HepG2 (cell line): ENCODE measurements around the gene ECPAS. TPM values are rescaled to one million over a fixed set of nuclear protein-coding genes. Genes with fewer than 3 reads are reported as not detected.

Experiments used
- ARID2 ChIP-seq: sonication (generic); formaldehyde crosslinking; IDR thresholded peaks from 2 replicates; pipeline ENCODE4 v1.8.1; 2022; ENCODE audit warnings: mild to moderate bottlenecking, missing genetic modification reagents, borderline replicate concordance
- ARNTL ChIP-seq: sonication (generic); formaldehyde crosslinking; IDR thresholded peaks from 2 replicates; pipeline ENCODE4 v1.4.0; 2020; ENCODE audit warnings: mild to moderate bottlenecking, missing genetic modification reagents
- BRD4 ChIP-seq: sonication (generic); formaldehyde crosslinking; IDR thresholded peaks from 2 replicates; pipeline ENCODE4 v1.4.0; 2020; ENCODE audit warnings: missing genetic modification reagents
- DNMT1 ChIP-seq: sonication (generic); formaldehyde crosslinking; IDR thresholded peaks from 2 replicates; pipeline ENCODE4 v1.5.1; 2020; ENCODE audit warnings: mild to moderate bottlenecking, missing genetic modification reagents
- DPF2 ChIP-seq: sonication (generic); formaldehyde crosslinking; IDR thresholded peaks from 2 replicates; pipeline ENCODE4 v1.4.0; 2020; ENCODE audit warnings: mild to moderate bottlenecking, low read depth, missing genetic modification reagents, borderline replicate concordance
- ELF3 ChIP-seq: IDR thresholded peaks from 2 replicates; pipeline ENCODE4 v1.6.1; 2016; ENCODE audit warnings: missing genetic modification reagents, missing compliant biosample characterization
- FOXK1 ChIP-seq: sonication (generic); formaldehyde crosslinking; IDR thresholded peaks from 2 replicates; pipeline ENCODE4 v1.4.0; 2020; ENCODE audit warnings: low read depth, missing genetic modification reagents, borderline replicate concordance
- GATA4 ChIP-seq: sonication (generic); IDR thresholded peaks from 2 replicates; pipeline ENCODE4 v1.6.1; 2016; ENCODE audit warnings: antibody characterized with exemption, low read depth, borderline replicate concordance
- MIER3 ChIP-seq: IDR thresholded peaks from 2 replicates; pipeline ENCODE4 v1.6.1; 2016; ENCODE audit warnings: missing compliant biosample characterization, borderline replicate concordance
- MIXL1 ChIP-seq: IDR thresholded peaks from 2 replicates; pipeline ENCODE4 v1.6.1; 2016
- NFRKB ChIP-seq: fragments of 450-650 bp; IDR thresholded peaks from 2 replicates; pipeline ENCODE4 v1.6.1; 2017
- ONECUT2 ChIP-seq: sonication (generic); formaldehyde crosslinking; IDR thresholded peaks from 2 replicates; pipeline ENCODE4 v1.4.0; 2020; ENCODE audit warnings: missing genetic modification reagents
- PAX8 ChIP-seq: sonication (generic); formaldehyde crosslinking; IDR thresholded peaks from 2 replicates; pipeline ENCODE4 v1.8.0; 2022; ENCODE audit warnings: mild to moderate bottlenecking, missing genetic modification reagents, borderline replicate concordance
- PCBP2 ChIP-seq: fragments of 200-400 bp; formaldehyde crosslinking; optimal IDR thresholded peaks from 2 replicates; pipeline ENCODE3; 2018; ENCODE audit warnings: low read length, low read depth; ENCODE audit not compliant: poor library complexity, severe bottlenecking
- PITX1 ChIP-seq: sonication (generic); formaldehyde crosslinking; IDR thresholded peaks from 2 replicates; pipeline ENCODE4 v1.5.1; 2020; ENCODE audit warnings: mild to moderate bottlenecking, missing genetic modification reagents
- POLR2G ChIP-seq: fragments of 200-400 bp; formaldehyde crosslinking; IDR thresholded peaks from 2 replicates; pipeline ENCODE4 v1.6.1; 2018; ENCODE audit warnings: mild to moderate bottlenecking, low read depth, low read length, moderate library complexity
- RBAK ChIP-seq: sonication (generic); formaldehyde crosslinking; IDR thresholded peaks from 2 replicates; pipeline ENCODE4 v1.5.1; 2020; ENCODE audit warnings: mild to moderate bottlenecking, missing genetic modification reagents
- REL ChIP-seq: sonication (generic); formaldehyde crosslinking; conservative IDR thresholded peaks from 2 replicates; pipeline ENCODE4 v1.8.0; 2022; ENCODE audit warnings: mild to moderate bottlenecking, missing genetic modification reagents, moderate library complexity
- RXRA ChIP-seq: sonication (generic); formaldehyde crosslinking; IDR thresholded peaks from 2 replicates; pipeline ENCODE4 v1.5.1; 2020; ENCODE audit warnings: missing genetic modification reagents
- SP5 ChIP-seq: IDR thresholded peaks from 2 replicates; pipeline ENCODE4 v1.6.1; 2016; ENCODE audit warnings: low read depth, borderline replicate concordance
- TRIM24 ChIP-seq: sonication (generic); formaldehyde crosslinking; IDR thresholded peaks from 2 replicates; pipeline ENCODE4 v1.8.0; 2022; ENCODE audit warnings: mild to moderate bottlenecking, missing genetic modification reagents
- ZIK1 ChIP-seq: sonication (generic); formaldehyde crosslinking; IDR thresholded peaks from 2 replicates; pipeline ENCODE4 v1.5.0; 2020; ENCODE audit warnings: mild to moderate bottlenecking, low read depth, missing genetic modification reagents, borderline replicate concordance
- ZKSCAN8 ChIP-seq: IDR thresholded peaks from 2 replicates; pipeline ENCODE4 v1.6.1; 2016; ENCODE audit warnings: borderline replicate concordance, missing genetic modification reagents, missing compliant biosample characterization
- ZNF274 ChIP-seq: sonication (generic); formaldehyde crosslinking; IDR thresholded peaks from 2 replicates; pipeline ENCODE4 v1.5.1; 2020; ENCODE audit warnings: mild to moderate bottlenecking, missing genetic modification reagents
- ZNF296 ChIP-seq: sonication (generic); formaldehyde crosslinking; conservative IDR thresholded peaks from 2 replicates; pipeline ENCODE4 v1.5.0; 2020; ENCODE audit warnings: mild to moderate bottlenecking, missing genetic modification reagents
- ZNF343 ChIP-seq: sonication (generic); formaldehyde crosslinking; IDR thresholded peaks from 2 replicates; pipeline ENCODE4 v1.4.0; 2020; ENCODE audit warnings: mild to moderate bottlenecking, missing genetic modification reagents
- ZNF383 ChIP-seq: sonication (generic); formaldehyde crosslinking; IDR thresholded peaks from 2 replicates; pipeline ENCODE4 v1.4.0; 2020; ENCODE audit warnings: missing genetic modification reagents, mild to moderate bottlenecking, borderline replicate concordance
- ZNF616 ChIP-seq: sonication (generic); formaldehyde crosslinking; IDR thresholded peaks from 2 replicates; pipeline ENCODE4 v1.5.0; 2020; ENCODE audit warnings: low read depth, mild to moderate bottlenecking, missing genetic modification reagents
- ZNF713 ChIP-seq: sonication (generic); formaldehyde crosslinking; IDR thresholded peaks from 2 replicates; pipeline ENCODE4 v1.4.0; 2020; ENCODE audit warnings: mild to moderate bottlenecking, missing genetic modification reagents
- polyA plus RNA-seq, 8 experiments: library from polyadenylated mRNA; depleted of rRNA in 3 of 8; stranded (reverse) in 7 of 8; unstranded in 1 of 8; fragments of >200 nt; fragmentation: Illumina TruSeq in 4 of 8; extraction: Trizol in 4 of 8; gene quantifications; 2 replicates each; pipeline versions ENCODE4 v1.2.1 to v1.2.3, GENCODE V29; 2011 to 2016; ENCODE audit warnings: low read depth in 4 of 8, missing spikeins in 1 of 8, mixed read lengths in 1 of 8; ENCODE audit not compliant: insufficient read depth in 1 of 8
- total RNA-seq, 5 experiments: library from RNA; depleted of rRNA; stranded (reverse); fragments of >200 nt; fragmentation: Illumina TruSeq; extraction: Trizol; gene quantifications; 2 replicates each; pipeline ENCODE4 v1.2.3, GENCODE V29; 2016; ENCODE audit warnings: low read depth in 1 of 5
- TF ChIP-seq, protein P1 (sequence below): sonication (generic); formaldehyde crosslinking; conservative IDR thresholded peaks from 2 replicates; pipeline ENCODE4 v1.8.0; 2022; ENCODE audit warnings: mild to moderate bottlenecking, moderate library complexity, missing genetic modification reagents
- TF ChIP-seq, protein P2 (sequence below): sonication (generic); formaldehyde crosslinking; IDR thresholded peaks from 2 replicates; pipeline ENCODE4 v1.8.0; 2022; ENCODE audit warnings: missing genetic modification reagents, low read depth, mild to moderate bottlenecking, borderline replicate concordance
- TF ChIP-seq, protein P3 (sequence below): sonication (generic); formaldehyde crosslinking; IDR thresholded peaks from 2 replicates; pipeline ENCODE4 v1.8.0; 2022; ENCODE audit warnings: mild to moderate bottlenecking, missing genetic modification reagents, moderate library complexity

The ECPAS gene
- total and polyA plus RNA-seq, 2 of the 13 experiments (the other 11 are each of a cell fraction or from before 2014, with no cell fraction given), result 35.3 to 58.0 TPM

DNA sequence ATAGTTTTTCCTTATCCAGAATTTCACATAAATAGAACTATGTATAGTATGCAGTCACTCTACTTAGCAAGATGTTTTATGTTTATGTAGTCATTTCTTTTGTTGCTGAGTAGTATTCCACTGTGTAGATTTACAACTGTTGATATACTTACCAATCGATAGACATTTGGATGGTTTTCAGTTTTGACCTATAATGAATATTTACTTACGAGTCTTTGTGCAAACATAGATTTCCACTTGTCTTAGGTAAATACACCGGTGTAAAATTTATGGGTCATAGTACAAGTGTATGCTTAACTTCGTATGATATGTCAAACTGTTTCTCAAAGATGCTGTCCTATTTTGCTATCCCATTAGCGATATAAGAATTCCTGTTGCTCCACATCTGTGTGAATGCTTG lies 134.4 kb downstream of the ECPAS start (continued):
- TF ChIP-seq ZKSCAN8 (CRISPR knock-in tag) (0 out of 2 replicates have a peak, but pooled peaks have one; percentile 28), ONECUT2 (peak; percentile 99), ZNF274 (CRISPR knock-in tag) (no peak), ZNF296 (CRISPR knock-in tag) (no peak), POLR2G (no peak), MIXL1 (peak; percentile 98), BRD4 (CRISPR knock-in tag) (no peak), PCBP2 (no peak), DPF2 (CRISPR knock-in tag) (peak; percentile 48; the same call in 1 of the 2 replicates), RXRA (CRISPR knock-in tag) (no peak), ARID2 (no peak), TRIM24 (CRISPR knock-in tag) (no peak), PITX1 (CRISPR knock-in tag) (0 out of 2 replicates have a peak, but pooled peaks have one; percentile 34), ZNF616 (CRISPR knock-in tag) (no peak), ZNF383 (CRISPR knock-in tag) (no peak), ARNTL (CRISPR knock-in tag) (no peak), GATA4 (peak; percentile 83), ZIK1 (CRISPR knock-in tag) (no peak), SP5 (CRISPR knock-in tag) (no peak), PAX8 (CRISPR knock-in tag) (no peak), MIER3 (CRISPR knock-in tag) (peak; percentile 66; the same call in 1 of the 2 replicates), NFRKB (no peak), ZNF343 (CRISPR knock-in tag) (no peak), FOXK1 (CRISPR knock-in tag) (peak; percentile 66; the same call in 1 of the 2 replicates), ELF3 (peak; percentile 86), DNMT1 (no peak), REL (CRISPR knock-in tag) (no peak), RBAK (CRISPR knock-in tag) (no peak), ZNF713 (CRISPR knock-in tag) (no peak)
- TF ChIP-seq, protein P1, sequence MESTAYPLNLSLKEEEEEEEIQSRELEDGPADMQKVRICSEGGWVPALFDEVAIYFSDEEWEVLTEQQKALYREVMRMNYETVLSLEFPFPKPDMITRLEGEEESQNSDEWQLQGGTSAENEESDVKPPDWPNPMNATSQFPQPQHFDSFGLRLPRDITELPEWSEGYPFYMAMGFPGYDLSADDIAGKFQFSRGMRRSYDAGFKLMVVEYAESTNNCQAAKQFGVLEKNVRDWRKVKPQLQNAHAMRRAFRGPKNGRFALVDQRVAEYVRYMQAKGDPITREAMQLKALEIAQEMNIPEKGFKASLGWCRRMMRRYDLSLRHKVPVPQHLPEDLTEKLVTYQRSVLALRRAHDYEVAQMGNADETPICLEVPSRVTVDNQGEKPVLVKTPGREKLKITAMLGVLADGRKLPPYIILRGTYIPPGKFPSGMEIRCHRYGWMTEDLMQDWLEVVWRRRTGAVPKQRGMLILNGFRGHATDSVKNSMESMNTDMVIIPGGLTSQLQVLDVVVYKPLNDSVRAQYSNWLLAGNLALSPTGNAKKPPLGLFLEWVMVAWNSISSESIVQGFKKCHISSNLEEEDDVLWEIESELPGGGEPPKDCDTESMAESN, result no peak
- TF ChIP-seq, protein P2, sequence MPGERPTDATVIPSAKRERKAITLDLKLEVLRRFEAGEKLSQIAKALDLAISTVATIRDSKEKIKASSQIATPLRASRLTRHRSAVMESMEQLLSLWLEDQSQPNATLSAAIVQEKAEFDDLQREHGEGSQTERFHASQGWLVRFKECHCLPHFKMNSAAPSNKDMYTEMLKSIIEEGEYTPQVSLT (CRISPR knock-in tag), result no peak
- TF ChIP-seq, protein P3, sequence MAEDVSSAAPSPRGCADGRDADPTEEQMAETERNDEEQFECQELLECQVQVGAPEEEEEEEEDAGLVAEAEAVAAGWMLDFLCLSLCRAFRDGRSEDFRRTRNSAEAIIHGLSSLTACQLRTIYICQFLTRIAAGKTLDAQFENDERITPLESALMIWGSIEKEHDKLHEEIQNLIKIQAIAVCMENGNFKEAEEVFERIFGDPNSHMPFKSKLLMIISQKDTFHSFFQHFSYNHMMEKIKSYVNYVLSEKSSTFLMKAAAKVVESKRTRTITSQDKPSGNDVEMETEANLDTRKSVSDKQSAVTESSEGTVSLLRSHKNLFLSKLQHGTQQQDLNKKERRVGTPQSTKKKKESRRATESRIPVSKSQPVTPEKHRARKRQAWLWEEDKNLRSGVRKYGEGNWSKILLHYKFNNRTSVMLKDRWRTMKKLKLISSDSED, result no peak
